22Rv1 (cell line): ENCODE data around the gene MYO1F.

Experiments
- CTCF ChIP-seq: fragments of 450-650 bp; IDR thresholded peaks from 2 replicates; pipeline ENCODE4 v1.5.1; 2017; ENCODE audit warnings: mild to moderate bottlenecking
- ZFX ChIP-seq: fragments of 450-650 bp; IDR thresholded peaks from 2 replicates; pipeline ENCODE4 v1.6.1; 2017; ENCODE audit warnings: antibody characterized with exemption, borderline replicate concordance

- TF ChIP-seq CTCF (no peak), ZFX (no peak)
Observed at GRCh38 chr19:8503510-8503909, 73.7 kb downstream of the MYO1F start.
